Subcutaneous adipose tissue (tissue), 4 donors: ENCODE measurements around the gene TASL. TPM values are rescaled to one million over a fixed set of nuclear protein-coding genes. Genes with fewer than 3 reads are reported as not detected.

ENCODE experiments used
- total RNA-seq, 4 donors: library from RNA; depleted of rRNA; stranded (reverse); fragments of >200 nt; gene quantifications; one replicate each; pipeline ENCODE4 v1.1.0, GENCODE V29; 2016
- TF ChIP-seq, protein P1 (sequence below): fragments of 450-650 bp; IDR thresholded peaks from one replicate; pipeline ENCODE4 v1.5.1; 2016; ENCODE audit warnings: low read depth, mild to moderate bottlenecking, control low read depth, antibody characterized with exemption, moderate library complexity

The TASL gene, protein sequence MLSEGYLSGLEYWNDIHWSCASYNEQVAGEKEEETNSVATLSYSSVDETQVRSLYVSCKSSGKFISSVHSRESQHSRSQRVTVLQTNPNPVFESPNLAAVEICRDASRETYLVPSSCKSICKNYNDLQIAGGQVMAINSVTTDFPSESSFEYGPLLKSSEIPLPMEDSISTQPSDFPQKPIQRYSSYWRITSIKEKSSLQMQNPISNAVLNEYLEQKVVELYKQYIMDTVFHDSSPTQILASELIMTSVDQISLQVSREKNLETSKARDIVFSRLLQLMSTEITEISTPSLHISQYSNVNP
- total RNA-seq = 10 to 100 TPM in 1 of 4 donors, 1 to 10 TPM in 2, under 1 TPM in 1; 0.75 to 17.8 (median 3.0) TPM

DNA sequence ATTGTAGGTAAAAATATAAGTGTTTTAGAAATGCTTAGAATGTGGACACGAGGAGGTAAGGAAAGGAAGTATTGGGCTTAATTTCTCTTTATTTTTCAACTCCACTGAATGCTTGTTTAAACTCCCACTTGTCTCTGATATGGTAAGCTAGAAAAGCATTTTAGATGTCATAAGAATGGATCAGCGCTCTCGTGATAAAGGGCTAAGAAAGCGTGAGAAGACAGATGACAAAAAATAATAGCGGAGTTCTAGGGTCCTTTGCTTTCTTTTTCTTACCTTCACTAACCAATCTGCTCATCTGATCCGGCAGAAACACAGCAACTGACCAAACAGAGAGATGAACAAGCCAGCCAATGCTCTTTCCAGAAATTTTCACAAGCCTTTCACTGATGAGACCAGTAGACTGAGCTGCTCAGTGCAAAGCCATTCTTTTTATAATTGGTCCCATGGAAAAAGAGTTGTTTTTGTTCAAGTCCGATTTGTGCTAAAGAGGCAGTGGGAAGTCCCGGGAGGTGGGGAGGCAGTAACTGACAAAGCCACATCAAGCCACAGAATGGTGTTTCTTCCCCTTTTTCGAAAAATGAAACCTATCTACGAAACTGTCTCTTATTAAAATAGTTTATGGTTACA, at the start of gene TASL:
Gene TASL, minus strand, starts transcription at position 405 of the 630 bp plus-strand sequence. CDS start 17,411 bp downstream, outside the sequence.
- TF ChIP-seq, protein P1, sequence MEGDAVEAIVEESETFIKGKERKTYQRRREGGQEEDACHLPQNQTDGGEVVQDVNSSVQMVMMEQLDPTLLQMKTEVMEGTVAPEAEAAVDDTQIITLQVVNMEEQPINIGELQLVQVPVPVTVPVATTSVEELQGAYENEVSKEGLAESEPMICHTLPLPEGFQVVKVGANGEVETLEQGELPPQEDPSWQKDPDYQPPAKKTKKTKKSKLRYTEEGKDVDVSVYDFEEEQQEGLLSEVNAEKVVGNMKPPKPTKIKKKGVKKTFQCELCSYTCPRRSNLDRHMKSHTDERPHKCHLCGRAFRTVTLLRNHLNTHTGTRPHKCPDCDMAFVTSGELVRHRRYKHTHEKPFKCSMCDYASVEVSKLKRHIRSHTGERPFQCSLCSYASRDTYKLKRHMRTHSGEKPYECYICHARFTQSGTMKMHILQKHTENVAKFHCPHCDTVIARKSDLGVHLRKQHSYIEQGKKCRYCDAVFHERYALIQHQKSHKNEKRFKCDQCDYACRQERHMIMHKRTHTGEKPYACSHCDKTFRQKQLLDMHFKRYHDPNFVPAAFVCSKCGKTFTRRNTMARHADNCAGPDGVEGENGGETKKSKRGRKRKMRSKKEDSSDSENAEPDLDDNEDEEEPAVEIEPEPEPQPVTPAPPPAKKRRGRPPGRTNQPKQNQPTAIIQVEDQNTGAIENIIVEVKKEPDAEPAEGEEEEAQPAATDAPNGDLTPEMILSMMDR = no peak

DNA sequence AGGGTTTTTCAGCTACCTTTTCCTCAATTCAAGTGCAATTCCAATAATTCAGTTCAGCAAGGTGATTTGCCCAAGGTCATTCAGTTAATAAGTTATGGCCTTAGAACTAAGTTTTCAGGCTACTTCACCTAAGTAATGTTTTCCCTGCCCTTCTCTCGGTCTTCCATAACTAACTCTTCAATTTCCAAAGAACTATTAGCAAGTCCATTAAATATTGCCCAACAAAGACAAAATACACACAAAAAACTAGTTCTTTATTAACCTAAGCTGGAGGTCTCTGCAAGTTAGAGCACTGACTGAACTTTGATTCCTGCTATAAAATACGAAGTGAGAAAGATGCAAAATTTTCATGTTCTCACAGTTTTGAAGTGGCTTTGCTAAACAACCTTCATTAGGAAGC, 48.8 kb upstream of the TASL start:
- TF ChIP-seq, protein P1 = no peak

DNA sequence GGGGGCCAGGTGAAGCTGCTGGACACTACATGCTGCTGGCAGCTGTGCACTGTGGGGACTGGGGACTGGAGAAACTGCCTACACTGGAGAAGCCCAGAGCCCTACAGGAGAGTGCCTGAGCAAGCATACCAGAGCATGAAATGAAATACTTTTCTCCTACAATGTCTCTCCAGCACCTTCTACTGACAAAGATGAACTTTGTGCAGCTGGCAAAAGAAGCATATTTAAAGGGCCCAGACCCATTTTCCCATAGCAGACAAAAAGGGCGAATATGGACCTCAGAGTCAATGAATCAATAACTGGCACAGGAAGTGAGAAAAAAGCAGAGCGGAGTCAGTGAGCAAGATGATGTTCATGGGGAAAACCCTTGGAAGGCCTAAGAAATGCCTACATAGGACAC, 44.8 kb upstream of the TASL start:
- TF ChIP-seq, protein P1 = no peak

DNA sequence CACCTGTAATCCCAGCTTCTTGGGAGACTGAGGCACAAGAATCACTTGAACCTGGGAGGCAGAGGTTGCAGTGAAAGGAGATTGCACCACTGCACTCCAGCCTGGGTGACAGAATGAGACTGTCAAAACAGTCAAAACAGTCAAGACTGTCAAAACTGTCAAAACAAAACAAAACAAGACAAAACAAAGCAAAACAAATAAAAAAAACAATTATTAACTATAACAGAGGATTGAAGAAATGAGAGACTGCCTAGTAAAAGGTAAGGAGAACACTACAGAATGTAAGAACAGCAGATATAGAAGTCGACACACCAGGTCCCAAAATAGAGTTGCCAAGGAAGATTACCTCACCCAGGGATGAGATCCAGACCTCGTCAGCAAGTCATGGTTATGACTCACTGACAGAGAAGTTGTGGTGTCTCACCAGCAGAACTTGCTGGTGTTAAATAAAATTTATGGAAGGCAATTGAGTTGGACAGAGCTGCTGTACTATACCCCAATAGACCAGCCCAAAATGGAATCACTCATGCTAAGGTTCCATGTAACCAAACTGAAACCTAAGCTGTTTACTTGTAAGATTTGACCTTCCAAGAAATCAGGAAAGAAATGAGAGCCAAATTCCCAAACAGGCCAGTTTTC, 43.5 kb upstream of the TASL start:
- TF ChIP-seq, protein P1 = no peak

DNA sequence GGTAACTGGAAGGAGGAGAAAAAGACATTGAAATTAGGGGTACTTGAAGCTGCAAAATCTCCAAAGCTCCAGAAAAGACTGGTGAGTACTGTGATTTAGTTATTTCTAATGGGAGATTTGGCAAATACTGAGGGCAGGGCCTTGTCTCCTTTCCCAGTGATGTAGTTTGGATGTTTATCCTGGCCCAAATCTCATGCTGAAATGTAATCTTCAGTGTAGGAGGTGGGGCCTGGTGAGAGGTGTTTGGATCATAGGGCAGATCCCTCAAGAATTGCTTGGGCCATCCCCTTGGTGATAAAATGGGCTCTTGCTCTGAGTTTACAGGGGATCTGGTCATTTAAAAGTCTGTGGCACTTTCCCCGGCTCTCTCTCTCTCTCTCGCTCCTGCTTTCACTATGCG, 42.6 kb upstream of the TASL start:
- TF ChIP-seq, protein P1 = no peak

DNA sequence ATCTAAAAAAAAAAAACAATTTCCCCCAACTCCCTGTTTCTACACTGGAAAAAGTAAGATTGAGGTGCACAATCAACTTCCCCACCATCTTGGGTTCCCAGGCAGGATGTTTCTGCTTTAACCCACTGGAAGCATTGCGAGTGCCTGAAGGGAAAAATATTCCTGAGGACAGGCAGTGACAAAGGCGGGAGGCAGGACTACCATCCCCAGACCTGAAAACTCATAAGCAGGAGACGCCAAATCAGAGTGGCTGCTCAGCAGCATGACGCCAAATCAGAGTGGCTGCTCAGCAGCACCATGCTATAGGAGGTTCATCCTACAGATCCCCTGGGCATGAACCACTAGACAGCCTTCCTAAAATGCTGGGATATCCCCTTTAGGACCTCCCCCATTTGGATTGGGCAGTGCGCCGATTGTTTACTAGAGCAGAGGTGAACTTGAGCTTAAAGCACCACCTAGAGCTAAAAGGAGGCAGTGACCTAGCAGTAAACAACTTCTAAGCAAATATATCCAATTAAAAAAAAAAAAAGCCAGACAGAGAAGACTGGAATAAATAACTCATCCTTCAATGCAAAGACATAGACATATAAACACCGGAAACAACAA, 40.7 kb upstream of the TASL start:
- TF ChIP-seq, protein P1 = no peak

DNA sequence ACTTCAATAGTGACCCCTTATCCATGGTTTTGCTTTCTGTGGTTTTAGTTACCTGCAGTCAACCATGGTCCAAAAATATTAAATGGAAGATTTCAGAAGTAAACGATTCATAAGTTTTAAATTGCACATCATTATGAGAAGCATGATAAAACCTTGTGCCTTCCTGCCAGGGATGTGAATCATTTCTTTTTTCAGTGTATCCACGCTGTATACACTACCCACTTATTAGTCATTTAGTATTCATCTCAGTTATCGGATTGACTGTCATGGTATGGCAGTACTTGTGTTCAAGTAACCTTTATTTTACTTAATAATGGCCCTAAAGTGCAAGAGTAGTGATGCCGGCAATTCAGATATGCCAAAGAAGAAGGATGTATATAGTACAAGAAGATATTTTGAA, 37.7 kb upstream of the TASL start:
- TF ChIP-seq, protein P1 = no peak
